A204.1 (cell line): ENCODE results near the gene SPATS1.
A peak's percentile ranks its signal among the peaks of the same experiment; 100 is the strongest.
"Not testable (repeated sequence)": the region's sequence is repeated elsewhere in the genome, so short reads cannot be mapped to it uniquely, and the experiment has no call there.

ENCODE experiments used
- FAIRE-seq: peaks from 2 replicates; lab custom pipeline; 2012; peaks lifted over from hg19 to GRCh38; lab: Jason Lieb, UNC

SPATS1 gene

DNA sequence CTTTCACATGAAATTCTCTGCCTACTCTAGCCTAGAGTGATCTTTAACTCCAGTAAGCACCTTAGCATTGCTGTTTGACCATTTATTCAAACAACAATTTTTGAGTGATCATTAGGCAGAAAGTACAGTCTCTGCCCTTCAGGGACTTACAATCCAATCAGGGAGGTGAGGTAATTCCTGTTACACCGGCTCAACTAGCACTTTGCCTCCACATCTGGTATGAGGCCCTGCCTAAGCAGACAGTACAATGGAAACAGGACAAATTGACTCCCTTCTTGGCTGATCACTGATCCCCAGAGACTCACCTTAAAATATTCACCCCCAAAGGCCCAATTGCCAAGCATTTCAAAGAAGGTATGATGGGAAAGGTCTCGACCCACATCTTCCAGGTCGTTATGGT, 30.7 kb upstream of the SPATS1 start:
- FAIRE-seq, result no peak

DNA sequence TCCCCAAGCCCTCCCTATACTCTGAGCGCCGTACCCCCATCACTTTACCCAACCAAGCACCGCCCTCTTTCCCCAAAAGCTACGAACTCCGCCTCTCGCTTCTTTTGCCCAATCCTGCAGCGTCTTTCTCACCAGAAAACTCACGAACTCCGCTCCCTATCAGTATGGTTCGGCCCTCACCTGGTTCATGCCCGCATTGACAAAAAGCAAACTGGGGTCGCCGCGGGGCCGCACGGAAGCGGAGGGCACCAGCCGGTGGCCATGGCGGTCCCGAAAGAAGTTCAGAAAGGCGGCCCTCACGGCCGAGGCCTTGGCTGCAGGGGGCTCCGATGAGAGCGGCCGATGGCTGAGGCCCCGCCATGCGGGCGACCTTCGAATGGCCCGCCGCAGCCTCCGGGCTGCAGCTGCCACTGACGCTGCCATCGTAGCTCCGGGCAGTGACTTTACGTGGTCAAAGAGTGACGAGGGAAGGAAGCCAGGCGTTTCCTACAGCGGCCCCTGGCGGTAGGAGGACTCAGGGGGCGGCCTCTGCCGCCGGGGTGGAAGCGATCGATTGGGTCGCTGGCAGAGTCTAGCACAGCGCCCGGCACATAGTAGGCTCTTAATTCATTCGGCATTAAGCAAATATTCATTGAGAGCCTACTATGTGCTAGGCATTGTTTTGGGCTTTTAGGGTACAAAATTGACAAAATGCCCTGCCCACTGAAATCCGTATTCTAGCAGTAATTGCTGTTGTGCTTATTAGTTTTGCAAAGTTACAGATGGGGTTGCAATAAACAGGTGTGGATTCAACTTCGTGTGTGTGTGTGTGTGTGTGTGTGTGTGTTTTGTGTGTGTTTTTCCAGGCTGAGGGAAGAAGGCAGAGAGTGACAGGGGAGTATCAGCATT, 29.3 kb upstream of the SPATS1 start, which contains the start of gene AARS2:
Gene AARS2 (minus strand): TSS at position 447 of the 888 bp plus-strand sequence. CDS start 24 bp downstream, at position 423.
- no peak for FAIRE-seq

DNA sequence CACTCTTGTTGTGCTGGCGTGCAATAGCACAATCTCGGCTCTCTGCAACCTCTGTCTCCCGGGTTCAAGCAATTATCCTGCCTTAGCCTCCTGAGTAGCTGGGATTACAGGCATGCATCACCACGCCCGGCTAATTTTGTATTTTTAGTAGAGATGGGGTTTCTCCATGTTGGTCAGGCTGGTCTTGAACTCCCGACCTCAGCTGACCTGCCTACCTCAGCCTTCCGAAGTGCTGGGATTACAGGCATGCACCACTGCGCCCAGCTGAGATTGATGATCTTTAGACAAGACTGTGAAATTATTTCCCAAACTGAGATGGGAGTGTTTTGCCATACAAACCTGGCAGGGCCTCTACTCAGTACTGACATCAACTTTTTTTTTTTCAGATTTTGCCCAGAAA, 27.8 kb upstream of the SPATS1 start:
- not testable (repeated sequence) for FAIRE-seq

DNA sequence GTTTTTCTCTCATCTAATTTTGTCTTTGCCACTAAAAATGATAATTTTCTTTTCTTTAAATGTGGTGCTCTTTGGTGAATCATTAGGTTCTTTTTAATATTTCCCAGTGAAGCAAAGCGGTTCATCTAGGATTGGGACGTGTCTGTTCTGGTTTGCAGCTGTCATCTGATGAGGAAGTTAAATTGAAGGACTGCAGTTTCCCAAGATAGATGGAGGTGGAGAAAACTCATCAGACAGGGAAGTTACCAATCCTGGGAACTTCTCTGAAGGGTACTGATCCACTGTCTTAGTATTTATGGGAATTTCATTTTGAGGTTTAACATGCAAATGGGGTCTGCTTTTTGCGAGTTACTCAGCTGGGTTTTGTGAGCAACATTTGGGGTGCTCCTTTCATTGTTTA, 26.9 kb upstream of the SPATS1 start:
- FAIRE-seq, result no peak

DNA sequence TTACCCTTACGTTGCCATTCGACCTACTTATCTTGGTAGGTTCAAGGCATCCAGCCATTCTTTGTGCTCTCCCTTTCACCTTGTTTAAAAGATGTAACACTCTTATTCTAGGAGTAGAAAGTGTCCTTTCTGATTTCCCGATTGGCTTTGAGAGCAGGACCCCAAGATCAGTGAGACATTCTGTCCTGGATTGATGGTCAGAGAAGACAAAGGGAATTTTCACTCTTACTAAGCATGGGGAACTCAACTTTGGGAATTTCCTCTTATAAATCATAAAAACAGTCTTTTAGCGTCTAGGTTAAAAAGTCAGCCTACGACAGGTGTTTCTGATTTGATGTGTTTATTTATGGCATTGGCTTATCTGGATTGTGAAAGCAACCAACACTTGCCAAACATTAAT, 26.5 kb upstream of the SPATS1 start:
- FAIRE-seq, result no peak

DNA sequence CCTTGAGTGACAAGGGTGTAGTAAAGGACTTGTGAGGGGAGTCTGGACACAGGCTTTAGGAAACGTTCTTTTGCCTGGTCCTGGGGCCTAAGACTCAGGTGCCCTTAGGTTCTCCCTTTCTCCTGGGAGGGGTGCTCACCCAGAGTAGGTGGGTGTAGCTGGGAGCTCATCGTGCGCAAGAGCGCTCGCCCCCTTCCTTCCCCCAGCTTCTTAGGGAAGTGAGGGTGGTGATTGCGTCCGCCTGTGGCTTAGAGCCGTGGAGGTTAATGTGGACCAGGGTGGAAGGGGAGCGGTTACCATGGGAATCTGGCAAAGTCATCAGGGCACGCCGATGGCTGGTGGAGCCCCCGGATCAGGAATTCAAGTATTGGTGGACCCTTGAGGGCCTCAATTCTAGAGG, 26.0 kb upstream of the SPATS1 start:
- FAIRE-seq, result no peak

DNA sequence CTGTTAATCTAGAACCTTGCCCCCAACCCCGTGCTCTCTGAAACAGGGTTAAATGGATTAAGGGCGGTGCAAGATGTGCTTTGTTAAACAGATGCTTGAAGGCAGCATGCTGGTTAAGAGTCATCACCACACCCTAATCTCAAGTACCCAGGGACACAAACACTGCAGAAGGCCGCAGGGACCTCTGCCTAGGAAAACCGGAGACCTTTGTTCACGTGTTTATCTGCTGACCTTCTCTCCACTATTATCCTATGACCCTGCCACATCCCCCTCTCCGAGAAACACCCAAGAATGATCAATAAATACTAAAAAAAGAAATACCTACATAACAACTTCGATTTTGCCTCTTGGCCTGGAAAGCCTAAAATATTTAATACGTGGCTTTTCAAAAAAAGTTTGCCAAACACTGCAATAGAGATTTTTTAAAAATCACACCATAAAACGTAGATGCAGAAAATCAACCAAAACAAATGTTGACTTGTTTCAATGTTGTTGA, 25.3 kb upstream of the SPATS1 start:
- FAIRE-seq, result not testable (repeated sequence)

DNA sequence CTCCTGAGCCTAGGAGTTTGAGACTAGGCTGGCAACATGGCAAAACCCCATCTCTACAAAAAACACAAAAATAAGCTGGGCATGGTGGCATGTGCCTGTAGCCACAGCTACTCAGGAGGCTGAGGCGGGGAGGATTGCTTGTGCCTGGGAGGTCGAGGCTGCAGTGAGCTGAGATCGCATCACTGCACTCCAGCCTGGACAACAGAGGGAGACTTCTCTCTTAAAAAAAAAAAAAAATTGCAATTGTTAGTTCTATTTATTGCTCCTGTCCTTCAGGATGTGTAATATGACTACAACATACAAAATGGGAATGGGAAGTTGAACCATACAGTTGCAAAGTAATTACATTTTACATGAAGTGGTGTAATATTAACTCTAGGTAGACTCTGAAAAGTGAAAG, 21.2 kb upstream of the SPATS1 start:
- no peak for FAIRE-seq

DNA sequence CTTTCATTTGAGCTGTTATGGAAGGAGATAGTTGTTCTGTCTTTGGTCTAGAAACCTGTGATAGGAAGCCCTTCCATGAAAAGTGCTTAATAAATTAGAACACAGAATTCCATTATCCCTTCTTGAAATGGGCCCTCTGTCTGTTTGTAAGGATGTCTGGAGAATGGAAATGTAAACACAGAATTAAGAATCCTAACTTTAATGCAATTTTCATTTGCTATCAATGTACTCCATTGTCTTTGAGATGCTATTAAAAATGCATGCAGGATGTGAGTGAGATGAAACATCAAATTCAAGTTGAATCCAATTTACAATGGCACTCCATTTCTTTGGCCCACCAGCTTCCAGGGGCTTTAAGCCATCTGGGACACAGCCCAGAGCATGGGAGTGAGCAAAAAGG, 15.4 kb upstream of the SPATS1 start:
- FAIRE-seq, result no peak

DNA sequence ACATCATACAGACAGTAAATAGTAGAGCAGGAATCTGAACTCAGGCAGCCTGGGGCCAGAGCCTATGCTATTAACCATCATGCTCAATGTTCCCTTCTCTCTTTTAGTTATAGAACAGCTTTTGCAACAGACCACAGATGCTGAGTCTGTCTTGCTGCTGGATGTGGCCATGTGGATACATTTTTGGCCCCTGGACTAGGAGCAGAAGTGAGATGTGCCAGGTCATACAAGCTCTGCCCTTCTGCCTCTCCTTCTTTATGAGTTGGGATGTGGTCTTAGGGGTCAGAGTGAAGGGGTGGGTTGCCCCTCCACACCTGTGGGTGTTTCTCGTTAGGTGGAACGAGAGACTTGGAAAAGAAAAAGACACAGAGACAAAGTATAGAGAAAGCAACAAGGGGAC, 14.7 kb upstream of the SPATS1 start:
- FAIRE-seq, result no peak

DNA sequence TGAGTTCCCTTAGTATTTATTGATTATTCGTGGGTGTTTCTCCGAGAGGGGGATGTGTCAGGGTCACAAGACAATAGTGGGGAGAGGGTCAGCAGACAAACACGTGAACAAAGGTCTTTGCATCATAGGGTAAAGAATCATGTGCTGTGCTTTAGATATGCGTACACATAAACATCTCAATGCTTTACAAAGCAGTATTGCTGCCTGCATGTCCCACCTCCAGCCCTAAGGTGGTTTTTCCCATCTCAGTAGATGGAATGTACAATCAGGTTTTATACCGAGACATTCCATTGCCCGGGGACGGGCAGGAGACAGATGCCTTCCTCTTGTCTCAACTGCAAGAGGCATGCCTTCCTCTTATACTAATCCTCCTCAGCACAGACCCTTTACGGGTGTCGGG, 14.2 kb upstream of the SPATS1 start:
- FAIRE-seq, result not testable (repeated sequence)

DNA sequence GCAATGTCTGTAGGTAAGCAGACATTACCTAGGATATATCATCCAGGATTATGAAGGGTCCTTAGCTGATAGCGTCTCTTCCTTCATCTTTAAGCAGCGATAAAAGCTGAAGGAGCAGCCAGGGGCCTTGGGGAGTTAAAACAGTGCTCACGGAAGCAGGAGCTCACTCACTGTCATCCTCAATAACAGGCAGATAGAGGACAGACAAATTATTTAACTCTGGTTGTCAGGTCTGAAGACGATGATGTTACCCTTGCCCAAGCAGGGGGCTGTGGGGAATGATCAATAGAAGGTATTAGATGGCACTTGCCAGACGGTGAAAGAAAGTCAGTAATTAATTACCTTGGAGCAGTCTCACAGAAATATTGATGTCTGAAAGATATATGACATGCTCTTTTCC, 12.6 kb upstream of the SPATS1 start:
- no peak for FAIRE-seq

DNA sequence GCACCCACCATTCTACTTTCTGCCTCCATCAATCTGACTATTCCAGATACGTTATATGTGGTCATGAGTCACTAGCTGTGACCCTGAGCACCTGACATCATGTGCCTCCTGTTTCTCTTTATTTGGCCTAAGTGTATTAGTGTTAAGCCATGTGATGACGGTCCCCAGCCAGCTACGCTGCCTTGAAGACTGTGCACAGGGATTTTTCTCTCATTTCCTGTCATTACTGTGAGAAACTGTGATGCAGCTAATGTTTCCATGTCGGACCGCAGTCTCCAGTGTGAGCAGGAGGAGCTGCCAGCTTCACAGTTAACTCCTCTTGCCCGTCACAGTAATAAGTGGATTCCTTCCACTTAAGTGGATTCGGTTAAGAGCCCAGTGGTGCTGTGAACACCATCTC, 9.9 kb upstream of the SPATS1 start:
- no peak for FAIRE-seq

DNA sequence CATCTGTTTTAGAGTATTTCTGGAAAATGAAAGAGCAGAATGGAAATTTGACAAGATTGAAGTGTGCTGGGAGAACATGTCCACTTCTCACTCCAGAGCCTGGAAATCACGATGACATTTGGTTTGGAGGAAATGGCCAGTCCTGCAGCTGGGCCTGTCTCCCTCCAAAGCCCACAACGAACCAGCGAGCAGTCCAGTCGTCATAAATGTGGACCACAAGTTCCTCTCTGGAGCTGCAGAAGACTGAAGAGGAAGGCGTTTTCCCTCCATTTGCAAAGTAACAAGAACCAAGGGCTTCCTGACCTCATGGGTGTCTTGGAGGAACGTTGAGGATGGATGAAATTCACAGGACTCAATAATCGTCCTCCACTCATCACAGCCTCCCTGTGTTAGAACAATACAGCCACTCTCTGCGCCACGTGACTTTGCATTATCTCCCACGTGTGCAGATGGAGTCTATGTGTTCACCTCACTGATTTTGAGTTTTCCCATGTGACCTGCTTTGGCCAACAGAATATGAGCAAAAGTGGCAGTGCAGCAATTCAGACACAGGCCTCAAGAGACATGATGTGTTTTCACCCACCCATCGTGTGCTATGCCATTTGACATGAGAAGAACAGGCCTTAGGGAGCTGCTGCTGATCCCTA, 9.1 kb upstream of the SPATS1 start:
- FAIRE-seq, result no peak

DNA sequence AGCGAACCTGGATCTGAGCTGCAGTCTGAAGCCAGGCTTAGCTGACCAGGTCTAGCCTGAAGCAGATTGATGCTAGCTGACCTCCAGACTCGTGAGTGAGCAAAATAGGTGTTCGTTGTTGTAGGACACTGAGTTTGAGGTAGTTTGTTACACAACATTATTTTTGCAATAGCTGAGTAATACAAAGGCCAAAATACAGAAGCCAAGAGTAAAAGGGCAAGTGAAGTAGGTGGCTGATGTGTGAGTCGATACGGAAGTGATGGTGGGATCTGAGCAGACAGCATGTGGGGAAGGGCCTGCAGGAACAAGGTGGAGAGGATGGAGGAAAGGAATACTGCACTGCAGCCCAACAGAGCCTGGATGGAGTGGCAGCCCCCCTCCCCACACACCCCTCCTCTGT, 8.5 kb upstream of the SPATS1 start:
- no peak for FAIRE-seq

DNA sequence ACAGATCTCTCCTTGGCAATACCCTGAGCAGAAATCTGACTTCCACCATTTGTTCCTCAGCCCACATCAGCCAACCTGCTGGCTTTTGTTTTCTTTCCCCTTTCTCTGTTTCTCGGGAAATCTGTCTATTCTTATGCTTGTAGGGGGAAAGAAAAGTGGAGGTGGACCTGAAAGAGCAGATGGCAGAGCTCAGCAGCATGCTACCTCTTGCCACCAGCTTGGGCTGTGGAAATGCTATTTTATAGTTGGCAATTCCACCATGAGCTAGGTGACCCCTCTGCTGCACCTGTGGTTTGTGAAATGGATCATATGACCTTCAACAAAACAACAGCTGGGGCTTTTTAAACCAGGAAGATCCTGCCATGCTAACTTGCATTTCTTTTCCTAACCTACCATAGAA, 6.8 kb upstream of the SPATS1 start:
- no peak for FAIRE-seq

DNA sequence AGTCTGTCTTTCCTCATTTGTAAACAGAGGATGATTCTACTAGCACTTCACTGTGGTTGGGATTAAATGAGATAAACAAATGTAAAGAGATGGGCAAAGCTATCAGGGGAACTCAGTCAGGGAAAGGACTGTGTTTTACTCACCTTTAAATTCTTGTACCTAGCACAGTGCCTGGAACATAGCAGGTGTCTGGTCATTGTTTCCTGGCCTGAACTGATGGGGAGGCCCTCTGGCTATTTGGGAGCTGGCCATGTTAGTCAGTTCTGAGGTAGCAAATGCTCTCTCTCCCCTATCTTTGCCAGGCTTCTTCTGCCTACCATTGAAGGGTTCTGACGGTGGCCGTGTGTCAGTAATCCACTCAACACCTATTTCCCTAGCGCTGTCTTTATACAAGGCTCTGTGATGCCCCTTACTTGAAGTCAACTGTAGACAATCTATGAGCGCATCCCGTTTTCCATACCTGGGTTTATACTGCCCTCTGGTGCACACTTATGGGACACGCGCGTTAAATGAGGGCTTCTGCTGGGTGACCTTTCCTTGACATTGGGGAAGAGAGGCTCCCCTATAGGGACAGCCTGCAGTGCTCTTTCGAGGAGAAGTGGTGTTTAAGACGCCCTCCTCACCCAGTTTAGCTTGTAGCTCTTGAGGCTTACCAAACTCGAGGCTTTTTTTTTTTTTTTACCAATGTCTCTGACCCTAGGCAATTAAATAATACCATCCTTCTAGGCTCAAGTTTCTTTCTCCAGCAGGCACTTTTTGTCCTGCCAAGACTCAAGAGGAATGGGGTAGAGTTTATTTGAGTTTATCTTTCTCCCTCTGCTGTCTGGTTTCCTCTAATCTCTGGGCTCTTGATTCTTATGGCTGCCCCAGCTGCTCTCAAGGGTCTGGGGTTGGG, 4.0 kb upstream of the SPATS1 start:
- FAIRE-seq, result peak; percentile 37

DNA sequence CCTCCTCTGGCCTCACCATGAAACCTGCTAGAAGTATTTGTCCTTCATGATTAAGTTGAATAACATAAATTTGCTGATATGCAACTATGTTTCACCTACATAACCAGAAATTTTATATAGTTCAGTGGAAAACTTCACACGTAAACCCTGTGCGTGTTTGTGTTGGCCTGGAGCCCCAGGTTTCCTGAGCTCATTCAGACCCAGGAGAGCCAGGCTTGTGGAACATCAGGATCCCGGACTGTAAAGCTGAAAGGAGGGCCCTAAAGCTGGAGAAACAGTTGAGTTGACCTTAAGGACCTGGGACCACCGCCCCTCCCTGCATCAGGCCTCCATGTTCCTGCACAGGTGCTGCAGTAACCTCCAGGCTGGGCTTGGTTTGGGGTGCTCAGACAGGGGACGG, 3.1 kb upstream of the SPATS1 start:
- FAIRE-seq, result no peak

DNA sequence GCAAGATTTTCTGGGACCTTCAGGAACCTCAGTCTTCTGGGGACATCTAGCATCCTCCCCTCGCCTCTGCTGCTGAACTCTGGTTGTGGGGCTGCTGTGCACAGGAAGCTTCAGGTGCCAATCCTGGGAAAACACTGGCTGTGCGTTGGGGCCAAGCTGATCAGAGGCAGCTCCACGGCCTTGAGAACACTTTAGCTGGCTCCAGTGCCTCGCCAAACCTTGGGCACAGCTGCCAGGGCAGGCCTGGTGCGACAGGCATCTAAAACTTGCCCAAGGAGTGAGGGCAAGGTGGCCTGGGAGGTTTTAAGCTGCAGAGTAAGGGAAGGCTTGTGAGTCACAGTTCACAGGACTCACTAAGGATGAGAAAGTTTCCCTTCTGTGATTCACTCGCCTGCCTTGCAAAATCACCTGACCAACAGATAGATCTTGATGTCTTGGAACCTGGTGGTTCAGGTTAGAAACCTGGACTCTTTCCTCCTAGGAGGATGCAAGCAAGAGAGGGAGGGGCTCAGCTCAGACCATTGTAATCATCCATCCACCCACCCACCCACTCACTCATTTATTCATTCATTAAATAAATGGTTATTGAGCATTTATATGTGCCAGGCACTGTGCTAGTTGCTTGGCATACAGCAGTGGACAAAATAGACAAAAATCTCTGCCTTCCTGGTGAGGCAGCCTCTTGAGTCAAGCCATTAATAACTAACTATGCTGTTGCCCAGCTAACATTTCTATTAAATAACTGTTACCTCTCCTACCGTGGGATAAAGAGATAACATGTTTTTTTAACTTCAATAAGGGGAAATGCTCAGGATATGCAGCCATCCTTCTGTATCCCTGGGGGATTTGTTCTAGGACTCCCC, 2.5 kb upstream of the SPATS1 start:
- no peak for FAIRE-seq

DNA sequence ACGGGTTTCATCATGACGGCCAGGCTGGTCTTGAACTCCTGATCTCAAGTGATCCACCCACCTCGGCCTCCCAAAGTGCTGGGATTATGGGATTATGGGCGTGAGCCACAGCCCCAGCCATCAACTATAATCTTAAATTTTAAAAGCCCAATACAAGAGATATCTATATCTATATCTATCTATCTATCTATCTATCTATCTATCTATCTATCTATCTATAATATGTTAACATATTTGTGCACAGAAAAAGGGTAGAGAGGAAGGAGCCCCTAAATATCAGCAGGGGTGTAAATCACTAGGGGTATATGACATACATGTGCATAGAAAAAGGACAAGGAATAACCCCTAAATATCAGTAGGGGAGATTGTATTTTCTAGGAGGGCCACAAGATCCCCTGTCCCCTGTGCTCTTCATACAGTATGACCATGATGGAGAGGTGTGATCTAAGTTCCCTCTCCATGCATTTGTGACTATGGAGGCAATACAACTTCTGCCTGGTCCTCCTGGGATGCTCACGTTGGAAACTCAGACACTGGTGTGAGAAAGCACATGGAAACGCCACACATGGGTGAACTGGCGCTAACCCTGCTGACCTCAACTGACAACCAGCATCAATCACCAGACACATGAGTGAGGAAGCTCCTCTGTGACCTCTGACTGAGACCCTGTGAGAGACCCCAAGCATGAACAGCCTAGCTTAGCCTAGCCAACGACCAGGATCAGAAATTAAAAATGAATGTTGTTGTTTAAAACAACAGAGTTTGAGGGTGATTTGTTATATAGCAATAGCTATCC, 1.2 kb upstream of the SPATS1 start:
- FAIRE-seq, result no peak

DNA sequence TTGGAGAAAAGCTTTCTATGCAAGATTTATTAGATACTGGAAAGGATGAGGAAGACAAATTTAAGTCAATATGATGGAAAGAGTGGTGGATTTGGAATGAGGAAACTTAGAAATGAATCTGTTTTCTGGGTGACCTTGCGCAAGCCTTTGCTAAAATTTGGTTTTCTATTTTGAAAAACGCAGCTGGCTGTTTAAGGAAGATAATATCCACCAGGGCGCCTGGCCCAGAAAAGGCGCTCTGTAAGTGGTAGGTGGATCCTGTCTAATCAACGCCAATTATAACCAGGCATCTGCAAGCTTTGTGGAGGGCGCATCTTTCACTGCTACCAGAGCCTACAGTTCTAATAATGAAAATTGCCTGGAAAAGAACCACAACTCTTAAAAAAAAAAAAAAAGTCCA, 398 bp upstream of the SPATS1 start:
- no peak for FAIRE-seq
